ENCODE data around the gene SIN3A. TPM values are rescaled to one million over a fixed set of nuclear protein-coding genes. Genes with fewer than 3 reads are reported as not detected.

SIN3A gene
- total and polyA plus RNA-seq, 2 experiments from 2014 or later = 13.9 to 27.7 TPM

DNA sequence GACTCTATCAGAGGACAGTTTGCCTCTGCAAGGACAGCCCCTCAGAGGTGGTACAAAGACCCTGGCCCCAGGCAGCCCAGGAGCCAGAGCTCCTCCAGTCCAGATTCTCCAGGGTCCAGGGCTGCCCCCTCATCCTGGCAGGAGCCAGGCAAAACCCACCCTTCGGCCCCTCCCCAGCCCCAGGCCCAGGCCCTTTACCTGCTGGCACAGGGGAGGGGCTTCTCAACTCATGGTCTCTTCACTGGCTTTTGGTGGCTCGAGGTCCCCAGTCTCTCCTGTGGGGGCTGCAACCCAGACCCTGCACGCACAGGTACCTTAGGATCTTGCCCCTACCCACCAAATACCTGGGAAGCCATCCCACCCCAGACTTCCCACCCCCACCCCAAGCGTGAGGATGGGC, 96.1 kb downstream of the SIN3A start:
- Histone ChIP-seq H3K9me2 (ENCODE audit: insufficient read depth) (no peaks in the 10 kb centered on the region), H2AFZ (no peak overlapping the region), H3K9ac (no peak overlapping the region), H3K27me3 (replicated peaks; ENCODE audit: insufficient read depth) (no peaks in the 10 kb centered on the region), H3F3A (ENCODE audit: insufficient read depth) (no peaks in the 10 kb centered on the region), H4K20me1 (ENCODE audit: insufficient read depth) (no peaks in the 10 kb centered on the region), H3K79me2 (ENCODE audit: insufficient read depth) (no peaks in the 10 kb centered on the region), H3K36me3 (ENCODE audit: low read depth) (no peaks in the 10 kb centered on the region), H3K4me3 (no peak overlapping the region), H3K4me1 (ENCODE audit: insufficient read depth) (no peaks in the 10 kb centered on the region), H3K4me2 (ENCODE audit: unreplicated experiment) (no peak overlapping the region), H3K27ac (no peak overlapping the region), H3K9me3 (ENCODE audit: low read depth) (no peaks in the 10 kb centered on the region)
- in situ Hi-C loops (cut with MboI) = no loop called here
- TF ChIP-seq EZH2 (IDR thresholded peaks at IDR 0.05; ENCODE audit: insufficient read depth, poor library complexity, severe bottlenecking) = no peak
- no peak for TF ChIP-seq EZH2phosphoT487 (IDR thresholded peaks at IDR 0.05; ENCODE audit: insufficient read depth, low read depth)
- DNase-seq = no peak
- 86 to 90% methylated on average over 4 of the region's 4 CpGs for WGBS, 2 experiments (ENCODE audit: low coverage in 1 of 2, low lambda C conversion rate in 2 of 2, missing lambda C conversion rate in 2 of 2)

DNA sequence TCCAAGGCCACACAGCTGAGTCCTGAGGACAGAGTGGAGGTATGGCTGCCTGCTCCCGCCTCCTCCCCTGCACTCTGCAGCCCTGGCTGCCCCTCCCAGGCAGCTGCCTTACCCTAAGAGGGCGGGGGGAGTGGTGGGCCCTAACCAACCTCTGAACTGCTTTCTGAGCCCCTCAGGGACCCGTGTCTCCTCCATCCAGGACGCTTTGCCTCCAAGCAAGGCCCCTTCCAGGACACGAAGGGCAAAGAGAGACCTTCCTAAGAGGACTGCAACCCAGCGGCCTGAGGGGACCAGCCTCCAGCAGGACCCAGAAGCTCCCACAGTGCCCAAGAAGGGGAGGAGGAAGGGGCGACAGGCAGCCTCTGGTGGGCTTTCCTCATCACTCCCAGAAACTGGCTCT, 97.0 kb downstream of the SIN3A start:
- no peaks in the 10 kb centered on the region for H3K79me2 ChIP-seq (ENCODE audit: insufficient read depth)
- H3K4me3 ChIP-seq = no peak overlapping the region
- no peaks in the 10 kb centered on the region for H3K4me1 ChIP-seq (ENCODE audit: insufficient read depth)
- no peaks in the 10 kb centered on the region for H3K9me2 ChIP-seq (ENCODE audit: insufficient read depth)
- H3F3A ChIP-seq (ENCODE audit: insufficient read depth) = no peaks in the 10 kb centered on the region
- no peak for TF ChIP-seq EZH2phosphoT487 (IDR thresholded peaks at IDR 0.05; ENCODE audit: insufficient read depth, low read depth)
- no peak for TF ChIP-seq EZH2 (IDR thresholded peaks at IDR 0.05; ENCODE audit: insufficient read depth, poor library complexity, severe bottlenecking)
- H3K9ac ChIP-seq = no peak overlapping the region
- DNase-seq = no peak
- WGBS, 2 experiments (ENCODE audit: low coverage in 1 of 2, low lambda C conversion rate in 2 of 2, missing lambda C conversion rate in 2 of 2) = 78 to 81% methylated on average over 7 of the region's 7 CpGs
- no peak overlapping the region for H3K4me2 ChIP-seq (ENCODE audit: unreplicated experiment)
- no peaks in the 10 kb centered on the region for H3K9me3 ChIP-seq (ENCODE audit: low read depth)
- in situ Hi-C loops (cut with MboI) = no loop called here
- H3K36me3 ChIP-seq (ENCODE audit: low read depth) = no peaks in the 10 kb centered on the region
- H3K27me3 ChIP-seq (replicated peaks; ENCODE audit: insufficient read depth) = no peaks in the 10 kb centered on the region
- H3K27ac ChIP-seq = no peak overlapping the region
- H4K20me1 ChIP-seq (ENCODE audit: insufficient read depth) = no peaks in the 10 kb centered on the region
- H2AFZ ChIP-seq = no peak overlapping the region

DNA sequence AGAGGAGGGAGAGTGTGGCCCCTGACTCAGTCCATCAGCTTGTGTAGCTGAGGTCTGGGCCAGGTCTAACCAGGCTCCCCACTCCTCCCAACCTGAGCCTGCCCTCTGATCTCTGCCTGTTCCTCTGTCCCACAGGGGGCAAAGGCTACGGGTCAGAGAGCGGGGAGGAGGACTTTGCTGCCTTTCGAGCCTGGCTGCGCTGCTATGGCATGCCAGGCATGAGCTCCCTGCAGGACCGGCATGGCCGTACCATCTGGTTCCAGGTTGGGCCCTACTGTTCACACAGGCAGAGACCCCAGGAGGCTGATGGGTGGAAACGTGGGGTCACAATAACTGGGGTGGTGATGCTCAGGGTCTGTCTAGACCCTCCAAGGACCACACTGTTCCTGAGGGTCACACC, 97.9 kb downstream of the SIN3A start:
- Histone ChIP-seq H3K79me2 (ENCODE audit: insufficient read depth) (no peaks in the 10 kb centered on the region), H3F3A (ENCODE audit: insufficient read depth) (no peaks in the 10 kb centered on the region), H3K27me3 (replicated peaks; ENCODE audit: insufficient read depth) (no peaks in the 10 kb centered on the region), H3K4me3 (no peak overlapping the region), H3K9me2 (ENCODE audit: insufficient read depth) (no peaks in the 10 kb centered on the region), H3K4me1 (ENCODE audit: insufficient read depth) (no peaks in the 10 kb centered on the region), H3K4me2 (ENCODE audit: unreplicated experiment) (no peak overlapping the region), H4K20me1 (ENCODE audit: insufficient read depth) (no peaks in the 10 kb centered on the region), H2AFZ (no peak overlapping the region), H3K36me3 (ENCODE audit: low read depth) (no peaks in the 10 kb centered on the region), H3K9ac (no peak overlapping the region), H3K27ac (no peak overlapping the region), H3K9me3 (ENCODE audit: low read depth) (no peaks in the 10 kb centered on the region)
- no peak for DNase-seq
- in situ Hi-C loops (cut with MboI) = no loop called here
- WGBS, 2 experiments (ENCODE audit: low coverage in 1 of 2, low lambda C conversion rate in 2 of 2, missing lambda C conversion rate in 2 of 2) = 90 to 91% methylated on average over 7 of the region's 7 CpGs
- TF ChIP-seq EZH2phosphoT487 (IDR thresholded peaks at IDR 0.05; ENCODE audit: insufficient read depth, low read depth) (no peak), EZH2 (IDR thresholded peaks at IDR 0.05; ENCODE audit: insufficient read depth, poor library complexity, severe bottlenecking) (no peak)

DNA sequence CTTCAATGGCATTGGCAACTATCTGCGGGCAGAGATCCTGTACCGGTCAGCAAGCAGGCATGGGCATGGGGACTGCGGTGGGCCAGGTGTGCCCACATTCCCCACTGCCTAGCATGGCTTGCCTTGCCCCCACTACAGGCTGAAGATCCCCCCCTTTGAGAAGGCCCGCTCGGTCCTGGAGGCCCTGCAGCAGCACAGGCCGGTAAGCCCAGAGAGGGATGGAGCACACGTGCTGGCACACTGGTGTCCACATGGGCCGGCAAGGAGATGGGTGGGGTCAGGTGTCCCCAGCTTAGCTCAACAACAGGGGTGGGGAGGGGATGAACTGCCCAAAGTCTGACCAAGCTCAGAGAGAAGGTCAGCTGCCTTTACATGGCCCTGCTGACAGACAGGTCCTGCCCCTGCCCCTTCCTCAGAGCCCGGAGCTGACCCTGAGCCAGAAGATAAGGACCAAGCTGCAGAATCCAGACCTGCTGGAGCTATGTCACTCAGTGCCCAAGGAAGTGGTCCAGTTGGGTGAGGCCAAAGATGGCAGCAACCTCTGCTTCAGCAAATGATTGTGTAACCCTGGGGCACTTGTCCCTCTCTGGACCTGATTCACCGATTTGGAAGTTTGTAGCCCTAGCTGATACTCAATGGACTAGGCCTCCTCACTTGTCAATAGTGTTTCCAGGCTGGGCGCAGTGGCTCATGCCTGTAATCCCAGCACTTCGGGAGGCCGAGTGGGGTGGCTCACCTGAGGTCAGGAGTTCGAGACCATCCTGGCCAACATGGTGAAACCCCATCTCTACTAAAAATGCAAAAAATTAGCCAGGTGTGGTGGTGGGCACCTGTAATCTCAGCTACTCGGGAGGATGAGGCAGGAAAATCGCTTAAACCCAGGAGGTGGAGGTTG, 99.1 kb downstream of the SIN3A start:
- in situ Hi-C loops (cut with MboI) = no loop called here
- 83% methylated on average over 16 of the region's 16 CpGs for WGBS, 2 experiments (ENCODE audit: low coverage in 1 of 2, low lambda C conversion rate in 2 of 2, missing lambda C conversion rate in 2 of 2)
- no peaks in the 10 kb centered on the region for H3K9me3 ChIP-seq (ENCODE audit: low read depth)

More for the DNA sequence above, 99.1 kb downstream of the SIN3A start:
- no peaks in the 10 kb centered on the region for H3F3A ChIP-seq (ENCODE audit: insufficient read depth)
- H3K27me3 ChIP-seq (replicated peaks; ENCODE audit: insufficient read depth) = no peaks in the 10 kb centered on the region
- H3K4me1 ChIP-seq (ENCODE audit: insufficient read depth) = no peaks in the 10 kb centered on the region
- no peaks in the 10 kb centered on the region for H3K79me2 ChIP-seq (ENCODE audit: insufficient read depth)
- TF ChIP-seq EZH2 (IDR thresholded peaks at IDR 0.05; ENCODE audit: insufficient read depth, poor library complexity, severe bottlenecking) (no peak), EZH2phosphoT487 (IDR thresholded peaks at IDR 0.05; ENCODE audit: insufficient read depth, low read depth) (no peak)
- H2AFZ ChIP-seq = no peak overlapping the region
- H3K4me2 ChIP-seq (ENCODE audit: unreplicated experiment) = no peak overlapping the region
- H3K9ac ChIP-seq = no peak overlapping the region
- no peak overlapping the region for H3K4me3 ChIP-seq
- H3K36me3 ChIP-seq (ENCODE audit: low read depth) = no peaks in the 10 kb centered on the region
- DNase-seq = no peak
- H3K9me2 ChIP-seq (ENCODE audit: insufficient read depth) = no peaks in the 10 kb centered on the region
- no peaks in the 10 kb centered on the region for H4K20me1 ChIP-seq (ENCODE audit: insufficient read depth)
- H3K27ac ChIP-seq = no peak overlapping the region

Data from GM23248 (cell line).